ENCODE measurements around the gene NDUFC1. TPM values are rescaled to one million over a fixed set of nuclear protein-coding genes. Genes with fewer than 3 reads are reported as not detected.

NDUFC1 gene
- total and polyA plus RNA-seq, 2 donors (not counting 1 experiment from before 2014, with no cell fraction given): 16.9 to 19.1 TPM

GRCh38 chr4:139297001-139297410 is 5.3 kb downstream of the NDUFC1 start:
- H3K4me2 ChIP-seq (replicated peaks; ENCODE audit: low read depth, low read length, poor library complexity, severe bottlenecking): no peak overlapping the region
- Mint-ChIP-seq H3K27me3 (no peaks in the 10 kb centered on the region), H3K27ac (no peak overlapping the region), H3K4me1 (peaks cover 36% of the 10 kb centered on the region), H3K9me3 (ENCODE audit: insufficient read depth) (no peaks in the 10 kb centered on the region), H3K4me3 (no peak overlapping the region)
- peaks cover 19 to 28% of the 10 kb centered on the region in 2 donors for H3K4me1 ChIP-seq (ENCODE audit: control insufficient read depth in 2 of 2, insufficient read depth in 2 of 2, low read length in 2 of 2)
- H3K27ac ChIP-seq (ENCODE audit: low read length in 2 of 2): no peak overlapping the region
- POLR2A ChIA-PET: interaction anchor here (0.5 to 0.6 kb wide), 2 partner anchors 59 to 213 kb away, joined by 3 read pairs; no protein-coding TSS in a partner anchor
- no peaks in the 10 kb centered on the region for H3K9me3 ChIP-seq (ENCODE audit: control extremely low read depth in 1 of 3, control insufficient read depth in 2 of 3, insufficient read depth in 1 of 3, low read length in 2 of 3)
- TF ChIP-seq EZH2 (IDR thresholded peaks at IDR 0.05; ENCODE audit: borderline replicate concordance, insufficient read depth, low read depth, low read length, poor library complexity, severe bottlenecking): no peak
- TF ChIP-seq, protein P1, sequence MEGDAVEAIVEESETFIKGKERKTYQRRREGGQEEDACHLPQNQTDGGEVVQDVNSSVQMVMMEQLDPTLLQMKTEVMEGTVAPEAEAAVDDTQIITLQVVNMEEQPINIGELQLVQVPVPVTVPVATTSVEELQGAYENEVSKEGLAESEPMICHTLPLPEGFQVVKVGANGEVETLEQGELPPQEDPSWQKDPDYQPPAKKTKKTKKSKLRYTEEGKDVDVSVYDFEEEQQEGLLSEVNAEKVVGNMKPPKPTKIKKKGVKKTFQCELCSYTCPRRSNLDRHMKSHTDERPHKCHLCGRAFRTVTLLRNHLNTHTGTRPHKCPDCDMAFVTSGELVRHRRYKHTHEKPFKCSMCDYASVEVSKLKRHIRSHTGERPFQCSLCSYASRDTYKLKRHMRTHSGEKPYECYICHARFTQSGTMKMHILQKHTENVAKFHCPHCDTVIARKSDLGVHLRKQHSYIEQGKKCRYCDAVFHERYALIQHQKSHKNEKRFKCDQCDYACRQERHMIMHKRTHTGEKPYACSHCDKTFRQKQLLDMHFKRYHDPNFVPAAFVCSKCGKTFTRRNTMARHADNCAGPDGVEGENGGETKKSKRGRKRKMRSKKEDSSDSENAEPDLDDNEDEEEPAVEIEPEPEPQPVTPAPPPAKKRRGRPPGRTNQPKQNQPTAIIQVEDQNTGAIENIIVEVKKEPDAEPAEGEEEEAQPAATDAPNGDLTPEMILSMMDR (IDR thresholded peaks at IDR 0.05): no peak
- peaks cover 66% of the 10 kb centered on the region for H3K79me2 ChIP-seq (ENCODE audit: control insufficient read depth, insufficient read depth, low read length)
- no peak overlapping the region for H3K9ac ChIP-seq (ENCODE audit: low read length)
- no peak overlapping the region for H2AFZ ChIP-seq (ENCODE audit: insufficient read depth, low read depth, low read length, poor library complexity, severe bottlenecking)
- no peak for DNase-seq
- no peaks in the 10 kb centered on the region for H3K27me3 ChIP-seq (replicated peaks in 1 of 4; ENCODE audit: control extremely low read depth in 1 of 4, control insufficient read depth in 3 of 4, insufficient read depth in 4 of 4, low read length in 3 of 4)
- ATAC-seq (ENCODE audit: low read depth): no peak
- no CpG with 5 or more reads among the region's 2 CpGs for WGBS (ENCODE audit: insufficient coverage)
- no peaks in the 10 kb centered on the region for H4K20me1 ChIP-seq (ENCODE audit: control insufficient read depth, insufficient read depth, low read length, poor library complexity, severe bottlenecking)
- intact Hi-C loops (cut with micrococcal nuclease): no loop called here
- no peak overlapping the region for H3K4me3 ChIP-seq (ENCODE audit: control extremely low read depth in 1 of 5, extremely low read depth in 1 of 5, insufficient read depth in 1 of 5, low read depth in 2 of 5, low read length in 4 of 5)
- peaks cover 2 to 7% of the 10 kb centered on the region in 2 experiments for H3K36me3 ChIP-seq (replicated peaks in 1 of 2; ENCODE audit: control extremely low read depth in 1 of 2, control insufficient read depth in 1 of 2, extremely low read depth in 1 of 2, insufficient read depth in 2 of 2, low read length in 1 of 2)
- CTCF ChIA-PET: interaction anchor here (0.5 to 4.8 kb wide), 20 partner anchors 8 to 266 kb away, joined by 3 to 81 read pairs (median 9); partner anchors contain the start of genes ELF2 and MGARP

- Histone ChIP-seq H3K27ac (ENCODE audit: low read length in 2 of 2) (peak overlapping the region; percentile 89 to 92), H3K9ac (ENCODE audit: low read length) (peak overlapping the region; percentile 97), H3K36me3 (replicated peaks in 1 of 2; ENCODE audit: control extremely low read depth in 1 of 2, control insufficient read depth in 1 of 2, extremely low read depth in 1 of 2, insufficient read depth in 2 of 2, low read length in 1 of 2) (peaks cover 2 to 11% of the 10 kb centered on the region in 2 experiments), H4K20me1 (ENCODE audit: control insufficient read depth, insufficient read depth, low read length, poor library complexity, severe bottlenecking) (no peaks in the 10 kb centered on the region), H3K4me3 (ENCODE audit: control extremely low read depth in 1 of 5, extremely low read depth in 1 of 5, insufficient read depth in 1 of 5, low read depth in 2 of 5, low read length in 4 of 5) (peak overlapping the region in 4 of 5 experiments; percentile 78 to 96 (median 93)), H2AFZ (ENCODE audit: insufficient read depth, low read depth, low read length, poor library complexity, severe bottlenecking) (peak overlapping the region; percentile 96), H3K27me3 (replicated peaks in 1 of 4; ENCODE audit: control extremely low read depth in 1 of 4, control insufficient read depth in 3 of 4, insufficient read depth in 4 of 4, low read length in 3 of 4) (no peaks in the 10 kb centered on the region), H3K79me2 (ENCODE audit: control insufficient read depth, insufficient read depth, low read length) (peaks cover 65% of the 10 kb centered on the region), H3K4me2 (replicated peaks; ENCODE audit: low read depth, low read length, poor library complexity, severe bottlenecking) (peak overlapping the region; percentile 91), H3K4me1 (ENCODE audit: control insufficient read depth in 2 of 2, insufficient read depth in 2 of 2, low read length in 2 of 2) (peaks cover 19 to 28% of the 10 kb centered on the region in 2 donors), H3K9me3 (ENCODE audit: control extremely low read depth in 1 of 3, control insufficient read depth in 2 of 3, insufficient read depth in 1 of 3, low read length in 2 of 3) (no peaks in the 10 kb centered on the region)
- Mint-ChIP-seq H3K9me3 (ENCODE audit: insufficient read depth) (no peaks in the 10 kb centered on the region), H3K4me1 (peaks cover 32% of the 10 kb centered on the region), H3K27me3 (no peaks in the 10 kb centered on the region), H3K27ac (peak overlapping the region; percentile 96), H3K4me3 (peak overlapping the region; percentile 97)
- CTCF ChIA-PET: interaction anchor here (0.6 to 4.8 kb wide), 54 partner anchors 9 to 1131 kb away, joined by 3 to 81 read pairs (median 4); partner anchors contain the start of genes CLGN, ELF2 and MGARP
- no CpG with 5 or more reads among the region's 6 CpGs for WGBS (ENCODE audit: insufficient coverage)
- POLR2A ChIA-PET: interaction anchor here (0.8 to 1.8 kb wide), 6 partner anchors 64 to 212 kb away, joined by 3 to 6 read pairs (median 4); partner anchors contain the start of gene ELF2
- intact Hi-C loops (cut with micrococcal nuclease): loop anchor here (1.0 kb wide), 5 partner anchors 30 to 266 kb away; no protein-coding TSS in a partner anchor
- TF ChIP-seq EZH2 (IDR thresholded peaks at IDR 0.05; ENCODE audit: borderline replicate concordance, insufficient read depth, low read depth, low read length, poor library complexity, severe bottlenecking): no peak
- TF ChIP-seq, protein P1 (IDR thresholded peaks at IDR 0.05): peak; percentile 47
- DNase-seq: no peak
- ATAC-seq (ENCODE audit: low read depth): no peak
These were observed 6.4 kb downstream of the NDUFC1 start for GRCh38 chr4:139295942-139296299.
